ENCODE measurements around the gene ARL15. TPM values are rescaled to one million over a fixed set of nuclear protein-coding genes. Genes with fewer than 3 reads are reported as not detected.

Gene ARL15
- total RNA-seq, 1 donor from 2014 or later: 29.5 TPM

DNA sequence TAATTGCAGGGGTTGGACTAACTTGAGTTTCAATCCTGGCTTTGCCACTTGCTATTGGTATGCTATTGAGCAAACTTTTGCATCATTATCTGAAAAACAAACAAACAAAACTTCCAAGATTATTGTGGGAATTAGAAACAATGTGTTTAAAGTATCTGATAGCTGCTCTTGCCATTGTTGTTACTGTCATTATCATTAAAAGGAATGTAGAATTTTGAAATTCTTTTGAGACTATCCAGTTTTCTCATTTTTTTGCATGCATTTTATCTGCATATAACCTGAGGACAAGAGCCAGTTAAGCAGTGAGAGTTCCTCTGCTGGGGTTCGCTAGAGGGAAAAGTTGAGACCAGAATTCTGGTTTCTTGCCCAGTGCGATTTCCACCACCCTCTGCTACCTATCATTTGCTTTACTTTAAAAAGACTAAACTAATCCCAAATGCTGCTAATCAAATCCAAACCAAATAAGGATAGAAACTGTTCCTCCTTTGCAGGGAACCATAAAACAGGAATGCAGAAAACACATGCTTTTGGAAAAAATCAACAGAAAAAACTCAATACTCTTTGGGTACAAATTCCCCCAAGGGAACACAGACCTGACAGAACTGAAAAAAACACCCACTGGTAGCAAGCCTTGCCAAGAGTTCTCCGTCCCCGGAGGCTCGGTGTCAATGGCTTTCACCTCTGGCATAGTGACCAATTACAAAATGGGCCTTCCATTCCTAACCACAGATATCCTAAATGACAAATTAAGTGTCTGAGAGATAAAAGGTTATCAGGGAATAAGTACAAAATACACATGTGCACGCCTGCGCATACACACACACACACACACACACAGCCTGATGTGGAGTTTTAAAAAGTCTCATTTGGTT, 373.7 kb downstream of the ARL15 start:
- no peaks in the 10 kb centered on the region for H3K9me3 ChIP-seq
- no peaks in the 10 kb centered on the region for H3K27me3 ChIP-seq
- ATAC-seq (no peak), DNase-seq (no peak)
- H3K27ac ChIP-seq: no peak overlapping the region
- intact Hi-C loops (cut with DNase I): no loop called here
- no peaks in the 10 kb centered on the region for H3K36me3 ChIP-seq
- no peak overlapping the region for H3K4me3 ChIP-seq
- H3K4me1 ChIP-seq: no peaks in the 10 kb centered on the region
- TF ChIP-seq, protein P1, sequence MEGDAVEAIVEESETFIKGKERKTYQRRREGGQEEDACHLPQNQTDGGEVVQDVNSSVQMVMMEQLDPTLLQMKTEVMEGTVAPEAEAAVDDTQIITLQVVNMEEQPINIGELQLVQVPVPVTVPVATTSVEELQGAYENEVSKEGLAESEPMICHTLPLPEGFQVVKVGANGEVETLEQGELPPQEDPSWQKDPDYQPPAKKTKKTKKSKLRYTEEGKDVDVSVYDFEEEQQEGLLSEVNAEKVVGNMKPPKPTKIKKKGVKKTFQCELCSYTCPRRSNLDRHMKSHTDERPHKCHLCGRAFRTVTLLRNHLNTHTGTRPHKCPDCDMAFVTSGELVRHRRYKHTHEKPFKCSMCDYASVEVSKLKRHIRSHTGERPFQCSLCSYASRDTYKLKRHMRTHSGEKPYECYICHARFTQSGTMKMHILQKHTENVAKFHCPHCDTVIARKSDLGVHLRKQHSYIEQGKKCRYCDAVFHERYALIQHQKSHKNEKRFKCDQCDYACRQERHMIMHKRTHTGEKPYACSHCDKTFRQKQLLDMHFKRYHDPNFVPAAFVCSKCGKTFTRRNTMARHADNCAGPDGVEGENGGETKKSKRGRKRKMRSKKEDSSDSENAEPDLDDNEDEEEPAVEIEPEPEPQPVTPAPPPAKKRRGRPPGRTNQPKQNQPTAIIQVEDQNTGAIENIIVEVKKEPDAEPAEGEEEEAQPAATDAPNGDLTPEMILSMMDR (IDR thresholded peaks at IDR 0.05): no peak

DNA sequence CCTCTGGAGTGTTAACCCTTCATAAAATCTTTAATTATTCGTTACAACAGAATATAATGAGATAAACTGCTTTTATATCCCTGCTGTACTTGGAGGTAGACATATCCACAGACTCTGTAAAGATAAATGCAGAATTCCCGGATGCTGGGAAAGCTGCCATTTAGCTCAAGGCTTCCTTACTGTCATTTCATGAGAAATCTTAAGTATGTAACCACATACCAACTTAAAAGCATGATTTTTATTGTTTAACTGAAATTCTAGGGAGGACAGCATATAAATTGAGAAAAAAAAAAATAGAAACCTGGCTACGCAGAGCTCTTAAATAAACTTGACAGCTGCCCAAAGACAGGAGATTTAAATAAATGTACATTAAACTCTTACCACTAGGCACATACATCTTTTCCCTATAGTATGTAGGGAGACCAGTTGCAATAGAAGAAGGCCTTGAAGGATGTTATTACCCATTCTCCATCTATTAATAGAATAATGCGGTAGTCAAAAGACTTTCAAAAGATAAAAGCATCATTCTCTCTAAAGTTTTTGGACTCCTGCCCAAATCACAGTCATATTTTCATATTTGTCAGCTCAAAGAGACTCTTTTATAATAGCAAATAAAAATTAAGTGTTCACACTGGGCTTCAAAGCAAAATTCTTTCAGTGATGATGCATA, 376.1 kb downstream of the ARL15 start:
- H3K4me3 ChIP-seq: no peak overlapping the region
- TF ChIP-seq, protein P1 (IDR thresholded peaks at IDR 0.05): no peak
- H3K27me3 ChIP-seq: no peaks in the 10 kb centered on the region
- no peaks in the 10 kb centered on the region for H3K36me3 ChIP-seq
- H3K9me3 ChIP-seq: no peaks in the 10 kb centered on the region
- DNase-seq (no peak), ATAC-seq (no peak)
- H3K27ac ChIP-seq: no peak overlapping the region
- intact Hi-C loops (cut with DNase I): no loop called here
- no peaks in the 10 kb centered on the region for H3K4me1 ChIP-seq

DNA sequence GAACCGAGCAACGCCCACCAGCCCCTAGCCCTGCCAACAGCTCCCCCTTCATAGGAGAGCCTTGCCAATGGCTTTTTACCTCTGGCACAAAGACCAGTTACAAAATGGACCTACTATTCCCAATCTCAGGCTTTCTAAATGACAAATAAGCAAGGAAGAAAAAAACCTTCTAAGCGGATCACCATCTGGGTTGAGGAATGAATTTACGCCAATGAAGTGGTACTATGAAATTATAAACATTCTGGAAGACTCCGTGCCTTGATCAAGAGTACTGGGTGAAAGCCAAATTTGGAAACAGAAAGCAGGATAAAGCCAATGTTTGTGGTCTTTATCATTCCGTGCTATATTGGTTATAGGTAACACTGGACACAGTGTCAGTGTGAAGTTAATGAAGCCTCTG, 378.0 kb downstream of the ARL15 start:
- ATAC-seq: no peak
- no peaks in the 10 kb centered on the region for H3K4me1 ChIP-seq

DNA sequence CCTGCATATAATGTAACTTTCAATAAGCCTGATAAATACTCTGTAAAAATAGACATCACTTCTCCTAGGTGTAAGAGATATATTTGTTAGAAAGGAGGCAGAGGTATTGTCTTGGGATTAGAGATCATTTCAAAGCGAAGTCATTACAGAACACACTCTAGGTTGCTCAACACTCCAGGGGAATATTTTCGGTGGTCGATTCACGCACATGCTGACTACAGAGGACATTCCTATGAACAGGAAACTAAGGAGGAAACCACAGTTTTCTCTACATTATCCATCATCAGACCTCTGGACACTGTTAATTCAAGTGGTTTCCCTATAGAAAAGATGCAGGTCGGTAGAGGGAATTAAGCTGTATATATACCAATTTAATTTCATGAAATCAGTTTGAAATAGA, 379.9 kb downstream of the ARL15 start:
- Histone ChIP-seq H3K27ac (no peak overlapping the region), H3K4me3 (no peak overlapping the region), H3K36me3 (no peaks in the 10 kb centered on the region), H3K4me1 (no peaks in the 10 kb centered on the region), H3K27me3 (no peaks in the 10 kb centered on the region), H3K9me3 (no peaks in the 10 kb centered on the region)
- ATAC-seq (no peak), DNase-seq (no peak)
- intact Hi-C loops (cut with DNase I): no loop called here
- TF ChIP-seq, protein P1 (IDR thresholded peaks at IDR 0.05): no peak

More for the DNA sequence above, 378.0 kb downstream of the ARL15 start:
- no peaks in the 10 kb centered on the region for H3K9me3 ChIP-seq
- TF ChIP-seq, protein P1 (IDR thresholded peaks at IDR 0.05): no peak
- no peaks in the 10 kb centered on the region for H3K36me3 ChIP-seq
- intact Hi-C loops (cut with DNase I): no loop called here
- H3K27me3 ChIP-seq: no peaks in the 10 kb centered on the region
- DNase-seq: no peak
- H3K4me3 ChIP-seq: no peak overlapping the region
- no peak overlapping the region for H3K27ac ChIP-seq

DNA sequence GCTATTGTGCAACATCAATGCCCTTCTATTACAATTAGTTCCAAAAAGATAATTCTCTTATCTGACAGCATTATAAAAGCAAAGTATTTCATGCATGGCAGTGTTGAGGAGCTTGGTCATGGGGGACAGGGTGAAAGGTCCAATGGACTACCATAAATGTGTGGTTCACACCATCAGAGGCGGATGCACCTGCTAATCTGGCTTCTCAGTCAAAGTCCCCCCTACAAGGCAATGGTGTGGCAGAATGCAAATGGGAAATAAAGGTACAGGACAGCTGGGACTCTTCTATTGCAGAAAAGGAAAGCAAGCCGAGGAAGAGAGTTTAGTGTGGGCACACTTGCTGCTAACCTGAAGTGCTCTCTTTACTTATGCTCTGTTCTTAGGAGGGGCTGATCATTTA, 380.8 kb downstream of the ARL15 start:
- Histone ChIP-seq H3K27me3 (no peaks in the 10 kb centered on the region), H3K9me3 (no peaks in the 10 kb centered on the region), H3K4me1 (no peaks in the 10 kb centered on the region), H3K4me3 (no peak overlapping the region), H3K36me3 (no peaks in the 10 kb centered on the region), H3K27ac (no peak overlapping the region)
- ATAC-seq (no peak), DNase-seq (no peak)
- intact Hi-C loops (cut with DNase I): no loop called here
- TF ChIP-seq, protein P1 (IDR thresholded peaks at IDR 0.05): no peak
